GM21786 (cell line): ENCODE measurements around the gene HGFAC.

ENCODE experiments used
- ATAC-seq: cut with Tn5 transposase; IDR thresholded peaks from one replicate; pipeline ENCODE4 v1.9.1; 2021; ENCODE audit not compliant: unreplicated experiment

HGFAC gene

DNA sequence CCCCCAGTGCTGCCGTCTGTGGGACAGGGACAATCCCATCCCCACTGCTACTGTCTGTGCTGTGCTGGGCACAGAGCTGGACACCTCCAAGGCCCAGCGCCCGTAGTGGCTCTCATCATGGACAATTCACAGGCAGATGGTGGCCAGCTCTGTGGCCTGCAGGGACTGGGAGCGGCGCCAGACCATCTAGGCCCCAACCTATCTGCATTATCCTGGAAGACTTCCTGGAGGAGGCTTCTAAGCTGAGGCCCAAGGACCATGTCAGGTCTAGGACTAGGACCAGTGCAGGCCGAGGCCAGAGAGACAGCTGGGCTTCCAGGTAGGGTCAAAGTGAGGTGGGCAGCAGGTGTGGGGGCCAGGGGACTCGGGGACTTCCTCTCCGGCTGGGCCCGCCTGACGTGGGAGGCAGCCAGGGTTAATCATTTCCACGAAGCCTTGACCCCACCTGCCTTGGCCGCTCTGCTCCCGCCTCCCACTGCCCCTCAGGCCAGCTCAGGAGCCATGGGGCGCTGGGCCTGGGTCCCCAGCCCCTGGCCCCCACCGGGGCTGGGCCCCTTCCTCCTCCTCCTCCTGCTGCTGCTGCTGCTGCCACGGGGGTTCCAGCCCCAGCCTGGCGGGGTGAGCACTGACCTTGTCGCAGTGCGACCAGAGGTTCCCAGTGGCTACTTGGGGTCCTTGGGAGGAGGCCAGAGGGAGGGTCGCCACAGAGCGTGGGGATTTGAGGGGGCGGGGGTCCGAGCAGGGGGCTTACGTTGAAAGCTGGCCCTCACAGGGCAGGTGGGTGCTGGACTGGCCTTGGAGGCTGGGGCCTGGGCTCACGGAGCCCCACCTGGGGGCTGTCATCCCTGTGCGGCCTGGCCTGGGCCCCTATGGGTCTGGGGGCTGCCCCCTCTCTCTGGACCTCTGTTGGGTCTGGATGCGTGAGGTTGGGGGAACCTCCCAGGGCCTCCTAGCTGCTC lies at the start of gene HGFAC:
Gene HGFAC (plus strand): TSS at position 468 of the 959 bp plus-strand sequence. CDS start 34 bp downstream, at position 502.
- no peak for ATAC-seq

GRCh38 chr4:3392321-3392720 lies 49.4 kb upstream of the HGFAC start:
- ATAC-seq = no peak

GRCh38 chr4:3393171-3393570 lies 48.6 kb upstream of the HGFAC start:
- no peak for ATAC-seq

- no peak for ATAC-seq
Observed at GRCh38 chr4:3396600-3396999, 45.2 kb upstream of the HGFAC start.

- ATAC-seq = no peak
Observed at GRCh38 chr4:3397128-3397527, 44.6 kb upstream of the HGFAC start.

DNA sequence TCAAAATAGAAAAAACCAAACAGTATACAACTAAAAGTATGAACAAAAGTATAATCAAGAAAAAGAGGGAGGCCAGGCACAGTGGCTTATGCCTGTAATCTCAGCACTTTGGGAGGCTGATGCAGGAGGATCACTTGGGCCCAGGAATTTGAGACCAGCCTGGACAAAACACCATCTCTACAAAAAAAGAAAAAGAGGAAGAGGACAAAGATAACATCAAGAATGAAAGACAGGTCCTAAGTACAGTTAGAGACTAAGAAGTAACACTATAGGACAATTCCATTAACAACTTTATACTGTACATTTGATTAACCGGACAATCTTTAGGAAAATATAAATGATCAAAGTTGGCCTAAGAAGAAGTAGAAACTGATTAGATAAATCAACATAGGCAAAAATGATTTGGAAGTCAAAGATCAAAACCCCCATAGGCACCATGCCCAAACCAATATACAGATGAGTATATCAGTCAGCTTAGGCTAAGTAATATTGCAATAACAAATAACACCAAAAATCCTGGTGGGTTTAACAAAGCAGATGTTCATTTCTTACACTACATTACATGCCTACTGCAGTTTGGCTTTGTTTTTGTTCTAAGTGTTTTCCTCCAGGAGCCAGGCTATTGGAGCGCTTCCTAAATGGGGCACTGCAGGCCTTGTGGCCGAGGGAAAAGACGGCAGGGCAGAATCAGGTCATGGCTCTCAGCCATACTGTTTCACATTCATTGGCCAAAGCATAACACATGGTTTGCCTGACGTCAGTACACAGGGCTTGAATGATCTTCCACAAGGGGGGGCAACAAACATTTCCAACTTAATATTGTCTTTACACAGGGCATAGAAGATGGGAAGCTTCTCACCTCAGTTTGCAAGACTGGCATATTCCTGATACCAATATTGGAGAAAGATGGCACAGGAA lies 42.2 kb upstream of the HGFAC start:
- no peak for ATAC-seq

GRCh38 chr4:3401436-3402171 lies 40.2 kb upstream of the HGFAC start:
- ATAC-seq = no peak

- ATAC-seq = no peak
Observed at GRCh38 chr4:3402491-3403347, 39.0 kb upstream of the HGFAC start.

DNA sequence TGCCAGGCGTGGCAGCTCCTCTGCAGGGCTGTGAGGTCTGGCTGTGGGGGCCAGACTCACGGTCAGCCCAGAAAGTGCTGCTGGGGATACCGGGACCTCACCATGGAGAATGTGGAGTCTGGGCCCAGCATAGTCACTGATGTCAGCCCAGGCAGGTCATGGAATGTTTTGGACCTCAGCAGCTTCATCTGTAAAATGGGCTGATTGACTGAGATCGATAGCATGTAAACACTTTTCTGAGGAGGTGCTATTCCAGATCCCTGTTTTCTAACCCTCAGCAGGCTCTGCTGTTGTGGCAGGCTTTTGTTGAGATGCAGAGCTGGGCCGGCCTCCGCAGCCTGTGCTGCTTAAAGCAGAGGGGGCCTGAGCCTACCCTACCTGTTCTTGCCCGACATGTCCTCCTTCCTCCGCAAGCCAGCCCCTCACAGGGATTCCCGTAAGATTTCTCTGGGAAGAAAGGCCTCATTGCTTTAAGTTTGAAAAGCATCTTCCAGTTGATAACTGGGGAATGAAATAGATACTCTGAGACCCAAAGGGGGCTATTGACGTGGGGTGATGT lies 38.3 kb upstream of the HGFAC start:
- no peak for ATAC-seq

GRCh38 chr4:3404546-3404945 lies 37.2 kb upstream of the HGFAC start:
- no peak for ATAC-seq

DNA sequence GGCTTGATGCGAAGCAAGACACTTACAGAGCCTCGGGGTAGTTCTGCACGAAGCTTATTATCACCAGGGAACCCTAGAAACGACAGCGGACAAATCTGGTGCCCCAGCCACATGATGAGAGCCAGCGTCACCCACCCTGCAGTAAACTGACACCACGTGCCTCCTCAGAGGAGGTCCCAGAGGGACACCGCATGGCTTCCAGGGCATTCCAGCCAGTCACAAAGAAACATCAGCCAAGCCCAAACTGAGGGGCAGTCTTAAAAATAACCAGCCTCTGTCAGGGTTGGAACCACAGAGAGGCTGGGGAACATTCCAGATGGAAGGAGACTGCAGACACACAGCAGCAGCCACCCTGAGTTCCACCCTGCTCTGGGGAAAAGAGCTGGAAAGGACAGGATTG lies 36.6 kb upstream of the HGFAC start:
- no peak for ATAC-seq

GRCh38 chr4:3406021-3406420 lies 35.7 kb upstream of the HGFAC start:
- no peak for ATAC-seq

DNA sequence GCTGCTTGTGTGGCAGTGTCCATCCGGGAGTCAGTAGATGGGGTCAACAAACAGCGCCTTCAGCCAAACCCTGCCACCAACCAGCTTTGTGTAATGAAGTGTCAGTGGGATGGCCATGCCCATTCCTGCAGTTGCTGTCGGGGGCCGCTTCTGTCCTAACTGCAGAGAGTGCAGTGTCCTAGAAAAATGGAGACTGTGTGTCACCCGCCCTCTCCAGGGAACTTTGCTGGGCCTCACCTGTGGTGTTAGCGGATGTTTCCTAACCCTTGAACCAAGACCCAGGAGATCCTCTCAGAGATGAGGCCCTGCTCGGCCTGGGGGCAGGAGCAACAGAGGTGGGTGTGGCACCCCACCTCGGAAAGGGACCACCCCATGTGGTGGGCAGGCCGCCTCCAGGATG lies 35.3 kb upstream of the HGFAC start:
- ATAC-seq = no peak

DNA sequence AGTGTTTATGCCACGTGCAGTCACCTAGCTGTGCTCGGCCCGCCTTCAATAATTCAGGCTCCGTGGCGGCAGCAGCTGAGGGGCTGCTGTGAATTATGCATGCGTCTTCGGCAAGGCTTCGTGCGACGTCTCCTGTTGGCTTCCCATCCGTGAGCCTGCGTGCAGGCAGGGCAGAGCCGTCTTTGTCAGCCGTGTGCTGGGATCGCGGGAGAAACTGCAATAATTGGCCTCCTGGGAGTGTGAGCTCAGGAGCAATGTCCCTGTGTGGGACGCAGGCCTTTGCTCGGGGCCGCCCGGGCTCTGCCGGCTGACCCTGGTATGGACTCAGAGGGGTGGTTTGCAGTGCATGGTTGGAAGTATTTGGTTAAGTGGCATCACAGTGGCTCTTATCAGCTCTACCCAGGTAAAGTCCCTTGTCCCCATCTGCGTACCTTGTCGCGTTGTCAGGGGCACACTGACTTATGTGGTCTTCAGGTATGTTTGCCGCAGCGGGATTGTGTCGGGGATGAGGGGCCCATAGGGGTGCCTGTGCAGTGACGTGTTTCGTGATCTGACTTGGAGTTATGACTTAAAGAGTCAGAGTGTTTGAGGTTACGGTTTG lies 34.5 kb upstream of the HGFAC start:
- no peak for ATAC-seq

- no peak for ATAC-seq
Observed at GRCh38 chr4:3407930-3408792, 33.6 kb upstream of the HGFAC start.

DNA sequence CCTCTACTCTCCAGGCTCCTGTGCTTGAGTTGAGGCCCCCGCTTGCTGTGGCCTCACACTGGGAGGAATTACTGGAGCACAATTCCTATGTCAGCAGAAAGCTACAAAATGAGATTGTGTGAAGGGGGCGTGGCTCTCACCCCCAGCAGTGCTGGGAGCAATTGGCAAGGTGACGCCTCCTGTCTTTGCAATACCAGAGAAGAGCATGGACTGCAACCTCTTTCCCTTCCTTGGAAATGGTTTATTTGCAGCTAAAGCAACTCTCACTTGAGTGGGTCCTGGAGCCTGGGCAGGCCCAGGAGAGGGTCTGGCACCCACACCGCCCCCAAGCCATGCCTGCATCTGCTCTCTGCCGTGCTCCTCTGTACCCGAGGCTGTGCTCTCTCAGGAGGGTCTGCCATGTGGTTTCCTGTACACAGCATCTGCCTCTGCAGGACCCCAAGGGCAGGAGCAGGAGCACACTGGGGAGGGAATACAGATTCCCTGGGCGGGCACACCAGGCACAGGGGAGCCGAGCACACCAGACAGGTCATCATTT lies 32.9 kb upstream of the HGFAC start:
- ATAC-seq = no peak

DNA sequence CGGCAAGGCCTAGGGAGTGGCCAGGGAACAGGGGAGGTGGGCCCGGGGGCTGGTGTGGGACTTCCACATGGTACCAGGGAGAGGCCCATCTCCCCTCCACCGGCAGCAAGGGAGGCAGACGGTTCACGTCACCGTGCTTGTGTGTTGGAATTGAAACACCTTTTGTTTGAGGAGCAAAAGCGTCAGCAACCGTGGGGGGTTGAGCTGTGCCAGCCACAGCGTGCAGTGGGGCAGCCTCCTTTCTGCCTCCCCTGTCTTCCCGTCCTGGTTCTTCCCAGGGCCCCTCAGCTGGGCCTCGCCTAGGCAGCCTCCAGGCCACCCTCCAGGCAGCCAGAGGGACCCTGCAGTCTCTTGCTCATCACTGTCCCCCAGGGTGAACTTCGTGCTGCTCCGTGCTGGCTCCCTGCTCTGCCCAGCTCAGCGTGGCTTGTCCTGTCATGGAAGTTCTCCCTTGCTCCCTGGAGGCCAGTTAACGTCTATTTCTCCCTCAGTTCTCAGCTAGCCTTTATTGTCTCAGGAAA lies 32.1 kb upstream of the HGFAC start:
- ATAC-seq = no peak
